Measurements from ENCODE around the gene PPM1H. TPM values are rescaled to one million over a fixed set of nuclear protein-coding genes. Genes with fewer than 3 reads are reported as not detected.

The PPM1H gene
- total RNA-seq, 1 experiment from 2014 or later: 0.22 TPM

DNA sequence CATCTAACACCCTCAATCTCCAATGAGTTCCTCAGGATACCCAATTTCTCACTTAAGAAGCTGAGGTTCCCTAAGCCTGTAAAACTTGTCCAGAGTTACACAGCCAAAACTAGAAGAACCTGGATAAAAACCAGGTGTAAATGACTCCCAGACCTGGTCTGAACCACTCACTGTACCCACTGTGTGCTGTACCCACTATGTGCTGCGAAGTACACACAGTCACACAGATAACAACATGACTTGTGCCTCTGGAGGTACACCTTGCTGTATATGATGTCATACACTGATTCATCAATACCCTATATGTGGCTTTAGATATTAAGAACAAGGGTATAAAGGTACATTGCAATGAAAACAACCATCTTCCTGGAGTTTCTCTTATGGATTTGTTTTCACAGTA, 66.1 kb downstream of the PPM1H start:
- no peaks in the 10 kb centered on the region for H3K4me1 ChIP-seq (ENCODE audit: low read length)
- H3K27me3 ChIP-seq (ENCODE audit: low read length): no peaks in the 10 kb centered on the region
- no peaks in the 10 kb centered on the region for H3K9me3 ChIP-seq (ENCODE audit: low read length)
- no peaks in the 10 kb centered on the region for H4K20me1 ChIP-seq (ENCODE audit: insufficient read depth, low read depth, low read length)
- H3K9me2 ChIP-seq (replicated peaks; ENCODE audit: insufficient read depth, low read length): no peaks in the 10 kb centered on the region
- H3K36me3 ChIP-seq (ENCODE audit: insufficient read depth, low read length): no peaks in the 10 kb centered on the region
- no peak overlapping the region for H3K27ac ChIP-seq (ENCODE audit: low read length)
- H3K4me2 ChIP-seq (ENCODE audit: low read depth, low read length, poor library complexity, severe bottlenecking): no peak overlapping the region
- no peak overlapping the region for H3K9ac ChIP-seq (ENCODE audit: low read length)
- H3K79me2 ChIP-seq (ENCODE audit: low read length): no peaks in the 10 kb centered on the region
- no peak overlapping the region for H2AFZ ChIP-seq (ENCODE audit: low read length)
- H3K4me3 ChIP-seq (ENCODE audit: low read length): no peak overlapping the region
- DNase-seq: no peak

DNA sequence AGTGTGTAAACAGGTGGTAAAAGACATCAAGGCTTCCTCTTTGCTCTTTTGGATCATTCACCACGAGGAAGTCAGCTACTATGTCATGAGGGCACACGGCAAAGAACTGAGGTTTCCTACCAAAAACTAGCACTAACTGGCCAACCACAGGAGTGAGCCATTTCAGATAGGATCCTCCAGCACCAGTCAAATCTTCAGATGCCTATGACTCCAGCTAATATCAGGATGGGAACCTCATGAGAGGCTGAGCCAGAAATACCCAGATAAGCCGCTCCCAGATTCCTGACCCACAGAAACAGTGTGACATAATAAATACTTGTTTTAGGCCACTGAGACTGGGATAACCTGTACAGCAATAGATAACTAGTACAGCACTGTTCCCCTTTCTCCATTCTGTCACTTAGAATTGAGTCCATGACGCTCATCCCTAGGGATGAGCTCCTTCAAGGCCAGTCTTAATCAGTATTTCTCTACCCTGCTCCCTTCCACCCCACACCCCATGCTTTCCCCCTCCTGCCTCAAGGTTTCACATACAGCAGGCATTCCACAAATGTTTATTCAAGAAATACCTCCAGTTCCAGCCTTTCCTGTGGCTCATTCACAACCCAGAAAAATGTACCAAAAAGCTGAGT, 68.4 kb downstream of the PPM1H start:
- H3K4me3 ChIP-seq (ENCODE audit: low read length): no peak overlapping the region
- DNase-seq: no peak
- H3K9me3 ChIP-seq (ENCODE audit: low read length): no peaks in the 10 kb centered on the region
- no peak overlapping the region for H3K27ac ChIP-seq (ENCODE audit: low read length)
- H3K27me3 ChIP-seq (ENCODE audit: low read length): no peaks in the 10 kb centered on the region
- peaks cover 1% of the 10 kb centered on the region for H3K4me1 ChIP-seq (ENCODE audit: low read length)
- no peak overlapping the region for H3K9ac ChIP-seq (ENCODE audit: low read length)
- no peaks in the 10 kb centered on the region for H3K36me3 ChIP-seq (ENCODE audit: insufficient read depth, low read length)
- no peaks in the 10 kb centered on the region for H3K79me2 ChIP-seq (ENCODE audit: low read length)
- H3K9me2 ChIP-seq (replicated peaks; ENCODE audit: insufficient read depth, low read length): no peaks in the 10 kb centered on the region
- no peak overlapping the region for H2AFZ ChIP-seq (ENCODE audit: low read length)
- H4K20me1 ChIP-seq (ENCODE audit: insufficient read depth, low read depth, low read length): no peaks in the 10 kb centered on the region
- H3K4me2 ChIP-seq (ENCODE audit: low read depth, low read length, poor library complexity, severe bottlenecking): no peak overlapping the region

DNA sequence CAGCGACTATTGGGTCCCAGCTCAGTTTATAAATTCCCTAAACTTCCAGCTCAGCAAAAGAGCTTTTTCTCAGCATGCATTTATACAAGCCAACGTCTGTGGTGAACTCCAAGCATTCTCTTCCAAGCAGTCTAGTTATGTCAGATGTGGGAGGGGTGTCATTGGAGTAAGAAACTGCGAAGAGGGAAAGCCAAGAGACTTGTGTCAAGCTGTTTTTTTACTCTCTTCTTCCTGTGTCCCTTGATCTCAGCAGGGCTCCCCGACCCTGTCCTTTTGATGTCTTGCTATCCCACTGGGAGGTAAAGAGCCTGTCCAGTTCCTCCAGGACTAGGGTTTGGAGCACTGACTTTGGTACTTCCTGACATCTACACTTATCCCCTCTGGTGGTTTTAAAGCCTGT, 69.0 kb downstream of the PPM1H start:
- Histone ChIP-seq H3K27me3 (ENCODE audit: low read length) (no peaks in the 10 kb centered on the region), H3K27ac (ENCODE audit: low read length) (no peak overlapping the region), H3K4me1 (ENCODE audit: low read length) (peaks cover 8% of the 10 kb centered on the region), H2AFZ (ENCODE audit: low read length) (no peak overlapping the region), H3K36me3 (ENCODE audit: insufficient read depth, low read length) (no peaks in the 10 kb centered on the region), H3K4me2 (ENCODE audit: low read depth, low read length, poor library complexity, severe bottlenecking) (no peak overlapping the region), H3K79me2 (ENCODE audit: low read length) (no peaks in the 10 kb centered on the region), H3K9me3 (ENCODE audit: low read length) (no peaks in the 10 kb centered on the region), H3K4me3 (ENCODE audit: low read length) (no peak overlapping the region), H3K9ac (ENCODE audit: low read length) (no peak overlapping the region), H3K9me2 (replicated peaks; ENCODE audit: insufficient read depth, low read length) (no peaks in the 10 kb centered on the region), H4K20me1 (ENCODE audit: insufficient read depth, low read depth, low read length) (no peaks in the 10 kb centered on the region)
- no peak for DNase-seq

DNA sequence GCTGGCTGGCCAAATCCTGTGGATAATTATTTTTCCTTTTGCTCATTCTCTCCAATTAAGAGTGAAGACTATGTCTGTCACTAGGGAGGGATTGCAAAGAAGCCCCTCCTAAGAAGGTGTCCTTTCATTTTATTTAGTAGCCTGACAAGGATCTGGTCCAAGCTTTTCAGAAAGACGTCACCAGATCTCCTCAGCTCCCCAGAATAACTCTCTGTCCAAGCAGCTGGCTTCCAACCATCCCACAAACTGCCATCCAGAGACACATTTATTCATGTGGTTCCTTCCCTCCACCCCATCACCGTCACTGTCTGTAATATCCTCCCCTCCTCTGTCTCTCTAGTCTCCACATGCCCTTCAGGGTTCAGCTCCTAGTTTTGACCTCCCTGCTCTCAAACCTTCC, 69.9 kb downstream of the PPM1H start:
- Histone ChIP-seq H3K4me1 (ENCODE audit: low read length) (peaks cover 16% of the 10 kb centered on the region), H3K4me2 (ENCODE audit: low read depth, low read length, poor library complexity, severe bottlenecking) (no peak overlapping the region), H3K36me3 (ENCODE audit: insufficient read depth, low read length) (no peaks in the 10 kb centered on the region), H3K9ac (ENCODE audit: low read length) (no peak overlapping the region), H4K20me1 (ENCODE audit: insufficient read depth, low read depth, low read length) (no peaks in the 10 kb centered on the region), H2AFZ (ENCODE audit: low read length) (no peak overlapping the region), H3K9me3 (ENCODE audit: low read length) (no peaks in the 10 kb centered on the region), H3K4me3 (ENCODE audit: low read length) (no peak overlapping the region), H3K79me2 (ENCODE audit: low read length) (no peaks in the 10 kb centered on the region), H3K27me3 (ENCODE audit: low read length) (no peaks in the 10 kb centered on the region), H3K27ac (ENCODE audit: low read length) (no peak overlapping the region), H3K9me2 (replicated peaks; ENCODE audit: insufficient read depth, low read length) (no peaks in the 10 kb centered on the region)
- DNase-seq: no peak

DNA sequence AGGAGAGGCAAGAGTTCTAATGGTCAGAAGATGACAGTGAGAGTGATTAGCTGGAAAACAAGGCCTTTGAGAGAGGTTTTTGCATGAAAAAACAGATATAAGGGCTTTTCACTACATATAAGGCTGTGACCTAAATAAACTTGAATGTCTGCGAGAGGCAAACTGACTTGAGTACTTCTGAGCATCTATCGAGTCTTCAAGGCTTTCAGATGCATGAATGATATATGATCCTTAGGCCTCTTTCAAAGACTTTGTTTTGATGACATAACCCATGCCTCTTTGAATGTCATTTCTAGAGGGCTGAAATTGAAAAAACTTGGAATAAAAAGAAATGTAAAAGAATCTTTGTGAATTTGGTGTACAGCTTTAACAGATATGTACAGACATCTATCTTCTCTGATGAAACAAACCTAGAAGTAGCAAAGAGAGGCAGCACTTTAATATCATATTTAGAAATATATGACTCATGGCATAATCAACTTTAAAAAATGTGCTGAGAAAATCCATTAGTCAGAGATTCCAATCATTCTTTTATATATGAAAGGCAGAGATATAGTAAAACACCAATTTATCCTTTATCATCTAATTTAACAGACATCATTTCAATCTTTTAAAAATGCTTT, 72.6 kb downstream of the PPM1H start:
- peaks cover 38% of the 10 kb centered on the region for H3K4me1 ChIP-seq (ENCODE audit: low read length)
- H3K27ac ChIP-seq (ENCODE audit: low read length): no peak overlapping the region
- no peaks in the 10 kb centered on the region for H3K9me3 ChIP-seq (ENCODE audit: low read length)
- no peaks in the 10 kb centered on the region for H3K9me2 ChIP-seq (replicated peaks; ENCODE audit: insufficient read depth, low read length)
- H3K36me3 ChIP-seq (ENCODE audit: insufficient read depth, low read length): no peaks in the 10 kb centered on the region
- no peak for DNase-seq
- H2AFZ ChIP-seq (ENCODE audit: low read length): no peak overlapping the region
- no peaks in the 10 kb centered on the region for H4K20me1 ChIP-seq (ENCODE audit: insufficient read depth, low read depth, low read length)
- no peak overlapping the region for H3K4me2 ChIP-seq (ENCODE audit: low read depth, low read length, poor library complexity, severe bottlenecking)
- H3K79me2 ChIP-seq (ENCODE audit: low read length): no peaks in the 10 kb centered on the region
- no peaks in the 10 kb centered on the region for H3K27me3 ChIP-seq (ENCODE audit: low read length)
- H3K9ac ChIP-seq (ENCODE audit: low read length): no peak overlapping the region
- no peak overlapping the region for H3K4me3 ChIP-seq (ENCODE audit: low read length)

DNA sequence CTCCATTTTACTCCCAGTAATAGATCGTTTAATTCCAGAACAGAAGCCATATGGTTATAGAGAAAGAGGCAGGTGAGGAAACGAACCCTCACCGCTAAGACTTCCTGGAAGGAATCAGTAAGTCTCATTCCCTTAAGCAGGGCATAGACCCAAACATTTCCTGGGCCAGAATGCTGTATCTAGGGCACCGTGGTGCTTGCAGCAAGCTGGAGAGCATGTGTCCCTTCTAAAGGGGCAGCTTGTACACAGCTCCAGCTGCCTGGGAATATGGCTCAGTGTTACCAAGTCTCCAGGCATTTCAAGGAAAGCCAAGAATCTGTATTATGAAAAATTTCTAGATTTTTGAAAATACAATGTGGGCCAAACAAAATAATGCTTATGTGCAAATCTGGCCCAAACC, 73.4 kb downstream of the PPM1H start:
- no peak overlapping the region for H3K4me2 ChIP-seq (ENCODE audit: low read depth, low read length, poor library complexity, severe bottlenecking)
- no peaks in the 10 kb centered on the region for H4K20me1 ChIP-seq (ENCODE audit: insufficient read depth, low read depth, low read length)
- no peak overlapping the region for H3K27ac ChIP-seq (ENCODE audit: low read length)
- no peaks in the 10 kb centered on the region for H3K9me3 ChIP-seq (ENCODE audit: low read length)
- H3K9me2 ChIP-seq (replicated peaks; ENCODE audit: insufficient read depth, low read length): no peaks in the 10 kb centered on the region
- H2AFZ ChIP-seq (ENCODE audit: low read length): no peak overlapping the region
- no peak overlapping the region for H3K9ac ChIP-seq (ENCODE audit: low read length)
- no peaks in the 10 kb centered on the region for H3K36me3 ChIP-seq (ENCODE audit: insufficient read depth, low read length)
- H3K79me2 ChIP-seq (ENCODE audit: low read length): no peaks in the 10 kb centered on the region
- no peaks in the 10 kb centered on the region for H3K27me3 ChIP-seq (ENCODE audit: low read length)
- peaks cover 38% of the 10 kb centered on the region for H3K4me1 ChIP-seq (ENCODE audit: low read length)
- no peak overlapping the region for H3K4me3 ChIP-seq (ENCODE audit: low read length)
- no peak for DNase-seq

DNA sequence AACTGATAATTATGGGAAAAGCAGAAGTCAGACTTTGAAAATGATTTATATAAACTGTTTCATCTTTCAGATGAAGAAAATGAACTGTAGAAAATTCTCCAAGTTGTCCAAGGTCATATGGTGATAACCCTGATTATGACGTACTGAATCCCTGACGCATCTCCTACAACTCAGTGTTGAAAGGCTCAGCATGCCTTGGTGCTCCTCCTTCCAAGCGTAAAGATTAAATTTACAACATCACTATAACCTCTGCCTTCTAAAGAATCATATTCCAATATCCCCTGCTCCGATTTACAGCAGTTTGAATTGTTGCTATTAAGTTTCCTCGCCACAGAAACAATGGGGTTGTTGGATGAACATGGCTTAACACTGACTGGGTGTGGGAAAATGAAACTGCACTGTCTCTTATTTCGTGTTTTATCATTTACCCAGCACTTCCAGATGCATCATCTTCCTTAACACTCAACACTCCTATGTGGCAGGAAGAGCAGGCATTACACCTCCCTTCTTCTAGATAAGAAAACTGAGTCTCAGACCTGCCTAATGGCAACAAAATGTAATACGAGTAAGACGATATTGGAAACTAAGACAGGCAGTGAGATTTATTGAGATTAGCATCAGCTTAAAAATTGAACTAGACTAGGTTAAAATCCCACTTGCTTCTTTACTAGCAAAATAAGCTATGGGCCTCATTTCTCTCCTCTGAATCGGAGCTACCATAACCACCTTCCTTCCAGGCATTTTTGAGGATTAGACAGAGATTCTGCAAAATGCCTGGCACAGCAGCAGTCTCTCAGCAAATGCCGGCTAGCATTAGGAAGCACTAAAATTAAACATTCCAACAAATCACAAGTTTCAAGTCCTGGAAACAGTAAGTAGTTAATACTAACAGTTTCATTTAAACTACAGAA, 74.2 kb downstream of the PPM1H start:
- no peaks in the 10 kb centered on the region for H3K79me2 ChIP-seq (ENCODE audit: low read length)
- H3K4me3 ChIP-seq (ENCODE audit: low read length): no peak overlapping the region
- H3K4me1 ChIP-seq (ENCODE audit: low read length): peaks cover 38% of the 10 kb centered on the region
- H4K20me1 ChIP-seq (ENCODE audit: insufficient read depth, low read depth, low read length): no peaks in the 10 kb centered on the region
- no peak overlapping the region for H3K9ac ChIP-seq (ENCODE audit: low read length)
- no peaks in the 10 kb centered on the region for H3K27me3 ChIP-seq (ENCODE audit: low read length)
- no peak for DNase-seq
- no peaks in the 10 kb centered on the region for H3K36me3 ChIP-seq (ENCODE audit: insufficient read depth, low read length)
- H3K27ac ChIP-seq (ENCODE audit: low read length): no peak overlapping the region
- no peaks in the 10 kb centered on the region for H3K9me2 ChIP-seq (replicated peaks; ENCODE audit: insufficient read depth, low read length)
- no peak overlapping the region for H2AFZ ChIP-seq (ENCODE audit: low read length)
- no peaks in the 10 kb centered on the region for H3K9me3 ChIP-seq (ENCODE audit: low read length)
- H3K4me2 ChIP-seq (ENCODE audit: low read depth, low read length, poor library complexity, severe bottlenecking): peak overlapping the region; percentile 3

DNA sequence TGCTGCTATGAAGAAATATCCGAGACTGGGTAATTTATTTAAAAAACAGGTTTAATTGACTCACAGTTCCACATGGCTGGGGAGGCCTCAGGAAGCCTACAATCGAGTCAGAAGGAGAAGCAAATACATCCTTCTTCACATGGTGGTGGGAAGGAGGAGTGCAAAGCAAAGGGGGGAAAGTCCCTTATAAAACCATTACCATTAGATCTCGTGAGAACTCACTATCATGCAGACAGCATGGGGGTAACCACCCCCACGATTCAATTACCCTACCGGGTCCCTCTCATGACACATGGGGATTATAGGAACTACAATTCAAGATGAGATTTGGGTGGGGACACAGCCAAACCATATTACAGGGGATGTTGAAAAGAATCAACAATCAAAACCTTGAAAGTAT, 74.9 kb downstream of the PPM1H start:
- peak overlapping the region; percentile 46 for H3K27ac ChIP-seq (ENCODE audit: low read length)
- peak overlapping the region; percentile 51 for H3K4me2 ChIP-seq (ENCODE audit: low read depth, low read length, poor library complexity, severe bottlenecking)
- no peak overlapping the region for H3K9ac ChIP-seq (ENCODE audit: low read length)
- DNase-seq: no peak
- H3K9me2 ChIP-seq (replicated peaks; ENCODE audit: insufficient read depth, low read length): no peaks in the 10 kb centered on the region
- no peaks in the 10 kb centered on the region for H3K27me3 ChIP-seq (ENCODE audit: low read length)
- H3K4me1 ChIP-seq (ENCODE audit: low read length): peaks cover 38% of the 10 kb centered on the region
- H2AFZ ChIP-seq (ENCODE audit: low read length): no peak overlapping the region
- no peaks in the 10 kb centered on the region for H4K20me1 ChIP-seq (ENCODE audit: insufficient read depth, low read depth, low read length)
- no peaks in the 10 kb centered on the region for H3K36me3 ChIP-seq (ENCODE audit: insufficient read depth, low read length)
- no peaks in the 10 kb centered on the region for H3K79me2 ChIP-seq (ENCODE audit: low read length)
- no peaks in the 10 kb centered on the region for H3K9me3 ChIP-seq (ENCODE audit: low read length)
- peak overlapping the region; percentile 19; the same call in 1 of the 2 replicates for H3K4me3 ChIP-seq (ENCODE audit: low read length)

Data from Karpas-422 (cell line).